H54 (cell line): ENCODE results near the gene ATP8A1.

Experiments used
- DNase-seq: peaks from one replicate; pipeline ENCODE4 v3.0.0; 2011; ENCODE audit warnings: low spot score, mixed read lengths; ENCODE audit not compliant: insufficient read length
- FAIRE-seq: peaks from 3 replicates; lab custom pipeline; 2011; peaks lifted over from hg19 to GRCh38; lab: Jason Lieb, UNC
- POLR2A ChIP-seq: IDR thresholded peaks from 2 replicates; pipeline ENCODE4 v1.6.1; 2011; ENCODE audit warnings: low read depth, mild to moderate bottlenecking, low read length

ATP8A1 gene

DNA sequence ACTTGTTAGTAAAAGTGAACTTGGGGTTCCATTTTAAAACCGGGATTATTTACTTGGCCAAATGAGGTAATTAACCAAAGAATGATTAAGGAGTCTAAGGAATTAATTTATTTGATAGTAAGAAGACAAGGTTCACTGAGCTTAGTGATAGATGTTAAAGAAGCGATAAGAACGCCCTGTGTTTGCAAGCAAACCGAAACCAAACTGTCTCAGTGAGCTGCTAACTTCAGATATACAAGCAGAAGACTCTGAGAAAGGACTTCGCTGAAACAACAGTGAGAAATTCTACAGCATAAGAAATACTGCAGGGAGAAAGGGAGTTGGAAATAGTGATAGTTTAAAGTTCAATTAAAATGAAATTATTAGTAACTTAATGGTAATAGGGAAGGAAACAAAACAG, 297.2 kb downstream of the ATP8A1 start:
- TF ChIP-seq POLR2A = no peak
- no peak for FAIRE-seq

More for the DNA sequence above, 297.2 kb downstream of the ATP8A1 start:
- DNase-seq = no peak
